ENCODE results near the gene ASB5. TPM values are rescaled to one million over a fixed set of nuclear protein-coding genes. Genes with fewer than 3 reads are reported as not detected.

The ASB5 gene
- total and polyA plus RNA-seq, 2 donors (not counting 1 experiment from before 2014, with no cell fraction given) = not detected

DNA sequence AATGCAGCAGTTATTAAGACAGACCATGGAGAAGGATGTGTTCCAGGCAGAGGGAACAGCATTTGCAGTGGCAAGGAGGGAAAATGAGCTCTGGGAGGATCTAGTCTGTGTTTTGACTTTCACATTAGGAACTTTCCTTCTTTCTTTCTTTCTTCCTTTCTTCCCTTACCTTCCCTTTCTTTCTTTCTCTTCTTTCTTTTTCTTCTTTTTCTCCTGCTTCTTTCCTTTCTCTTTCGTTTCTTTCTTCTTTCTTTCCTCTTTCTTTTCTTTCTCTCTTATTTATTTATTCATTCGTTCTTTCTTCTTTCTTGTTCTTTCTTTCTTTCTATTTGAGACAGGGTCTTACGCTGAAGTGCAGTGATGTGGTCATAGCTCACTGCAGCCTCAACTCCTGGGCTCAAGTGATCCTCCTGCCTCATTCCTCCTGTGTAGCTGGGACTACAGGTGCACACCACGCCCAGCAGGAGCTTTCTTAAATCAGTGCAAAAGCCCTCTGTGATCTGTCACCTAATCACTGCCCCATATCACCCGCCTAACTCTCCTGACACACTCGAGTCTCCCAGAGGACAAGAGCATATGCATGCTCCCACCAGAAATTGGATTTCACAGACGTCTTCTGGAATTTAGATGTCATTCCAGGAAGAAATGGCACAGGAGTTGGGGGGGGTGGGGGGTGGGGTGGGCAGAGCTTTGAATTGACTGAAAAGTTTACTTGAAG is 58.3 kb downstream of the ASB5 start:
- H3K4me1 Mint-ChIP-seq = no peaks in the 10 kb centered on the region
- no peaks in the 10 kb centered on the region for H4K20me1 ChIP-seq (ENCODE audit: control insufficient read depth, insufficient read depth, low read length, poor library complexity, severe bottlenecking)
- ATAC-seq (ENCODE audit: low read depth) (no peak), DNase-seq (no peak)
- H3K4me2 ChIP-seq (replicated peaks; ENCODE audit: low read depth, low read length, poor library complexity, severe bottlenecking) = no peak overlapping the region
- ChIA-PET CTCF (interaction anchor here (0.7 kb wide), 1 partner anchor 130 kb away, joined by 3 read pairs; no protein-coding TSS in a partner anchor), POLR2A (no interaction called here)
- no peaks in the 10 kb centered on the region for H3K4me1 ChIP-seq (ENCODE audit: control insufficient read depth in 2 of 2, insufficient read depth in 2 of 2, low read length in 2 of 2)
- no peak overlapping the region for H2AFZ ChIP-seq (ENCODE audit: insufficient read depth, low read depth, low read length, poor library complexity, severe bottlenecking)
- WGBS (ENCODE audit: insufficient coverage) = 92% methylated on average over 6 of the region's 7 CpGs
- peaks cover 0 to 9% (median 3%) of the 10 kb centered on the region in 4 experiments for H3K27me3 ChIP-seq (replicated peaks in 1 of 4; ENCODE audit: control extremely low read depth in 1 of 4, control insufficient read depth in 3 of 4, insufficient read depth in 4 of 4, low read length in 3 of 4)
- H3K79me2 ChIP-seq (ENCODE audit: control insufficient read depth, insufficient read depth, low read length) = no peaks in the 10 kb centered on the region
- no peak overlapping the region for H3K9ac ChIP-seq (ENCODE audit: low read length)
- no peak overlapping the region for H3K27ac Mint-ChIP-seq
- peaks cover 0 to 5% (median 0%) of the 10 kb centered on the region in 3 donors for H3K9me3 ChIP-seq (ENCODE audit: control extremely low read depth in 1 of 3, control insufficient read depth in 2 of 3, insufficient read depth in 1 of 3, low read length in 2 of 3)
- intact Hi-C loops (cut with micrococcal nuclease) = no loop called here
- H3K9me3 Mint-ChIP-seq (ENCODE audit: insufficient read depth) = peaks cover 7% of the 10 kb centered on the region
- H3K27ac ChIP-seq (ENCODE audit: low read length in 2 of 2) = no peak overlapping the region
- H3K27me3 Mint-ChIP-seq = peaks cover 19% of the 10 kb centered on the region
- H3K4me3 Mint-ChIP-seq = no peak overlapping the region
- H3K4me3 ChIP-seq (ENCODE audit: control extremely low read depth in 1 of 5, extremely low read depth in 1 of 5, insufficient read depth in 1 of 5, low read depth in 2 of 5, low read length in 4 of 5) = no peak overlapping the region
- H3K36me3 ChIP-seq (replicated peaks in 1 of 2; ENCODE audit: control extremely low read depth in 1 of 2, control insufficient read depth in 1 of 2, extremely low read depth in 1 of 2, insufficient read depth in 2 of 2, low read length in 1 of 2) = no peaks in the 10 kb centered on the region
- TF ChIP-seq, protein P1, sequence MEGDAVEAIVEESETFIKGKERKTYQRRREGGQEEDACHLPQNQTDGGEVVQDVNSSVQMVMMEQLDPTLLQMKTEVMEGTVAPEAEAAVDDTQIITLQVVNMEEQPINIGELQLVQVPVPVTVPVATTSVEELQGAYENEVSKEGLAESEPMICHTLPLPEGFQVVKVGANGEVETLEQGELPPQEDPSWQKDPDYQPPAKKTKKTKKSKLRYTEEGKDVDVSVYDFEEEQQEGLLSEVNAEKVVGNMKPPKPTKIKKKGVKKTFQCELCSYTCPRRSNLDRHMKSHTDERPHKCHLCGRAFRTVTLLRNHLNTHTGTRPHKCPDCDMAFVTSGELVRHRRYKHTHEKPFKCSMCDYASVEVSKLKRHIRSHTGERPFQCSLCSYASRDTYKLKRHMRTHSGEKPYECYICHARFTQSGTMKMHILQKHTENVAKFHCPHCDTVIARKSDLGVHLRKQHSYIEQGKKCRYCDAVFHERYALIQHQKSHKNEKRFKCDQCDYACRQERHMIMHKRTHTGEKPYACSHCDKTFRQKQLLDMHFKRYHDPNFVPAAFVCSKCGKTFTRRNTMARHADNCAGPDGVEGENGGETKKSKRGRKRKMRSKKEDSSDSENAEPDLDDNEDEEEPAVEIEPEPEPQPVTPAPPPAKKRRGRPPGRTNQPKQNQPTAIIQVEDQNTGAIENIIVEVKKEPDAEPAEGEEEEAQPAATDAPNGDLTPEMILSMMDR (IDR thresholded peaks at IDR 0.05) = no peak
- no peak for TF ChIP-seq EZH2 (IDR thresholded peaks at IDR 0.05; ENCODE audit: borderline replicate concordance, insufficient read depth, low read depth, low read length, poor library complexity, severe bottlenecking)

DNA sequence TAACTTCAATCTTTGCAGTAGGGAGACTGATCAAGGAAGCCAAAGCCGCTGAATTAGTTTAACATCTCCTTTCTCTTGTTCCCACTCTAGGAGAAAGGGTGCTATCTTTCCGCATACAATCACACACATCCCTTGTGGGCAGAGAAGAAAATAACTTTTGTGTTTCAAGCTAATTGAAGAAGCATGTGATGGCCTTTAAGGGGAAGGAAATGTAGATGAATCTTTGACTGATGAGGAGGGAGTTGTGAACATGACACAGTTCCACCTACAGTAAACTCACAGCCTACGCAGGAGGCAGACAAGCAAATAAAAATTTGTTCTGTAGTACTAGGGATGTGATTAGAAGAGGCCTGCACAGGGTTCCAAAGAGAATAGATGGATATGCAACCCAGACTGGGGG is 58.9 kb downstream of the ASB5 start:
- Histone ChIP-seq H3K9ac (ENCODE audit: low read length) (no peak overlapping the region), H3K79me2 (ENCODE audit: control insufficient read depth, insufficient read depth, low read length) (no peaks in the 10 kb centered on the region), H3K27me3 (replicated peaks in 1 of 4; ENCODE audit: control extremely low read depth in 1 of 4, control insufficient read depth in 3 of 4, insufficient read depth in 4 of 4, low read length in 3 of 4) (peaks cover 0 to 13% (median 6%) of the 10 kb centered on the region in 4 experiments), H3K36me3 (replicated peaks in 1 of 2; ENCODE audit: control extremely low read depth in 1 of 2, control insufficient read depth in 1 of 2, extremely low read depth in 1 of 2, insufficient read depth in 2 of 2, low read length in 1 of 2) (no peaks in the 10 kb centered on the region), H3K9me3 (ENCODE audit: control extremely low read depth in 1 of 3, control insufficient read depth in 2 of 3, insufficient read depth in 1 of 3, low read length in 2 of 3) (peaks cover 0 to 5% (median 0%) of the 10 kb centered on the region in 3 donors), H3K4me3 (ENCODE audit: control extremely low read depth in 1 of 5, extremely low read depth in 1 of 5, insufficient read depth in 1 of 5, low read depth in 2 of 5, low read length in 4 of 5) (no peak overlapping the region), H2AFZ (ENCODE audit: insufficient read depth, low read depth, low read length, poor library complexity, severe bottlenecking) (no peak overlapping the region), H4K20me1 (ENCODE audit: control insufficient read depth, insufficient read depth, low read length, poor library complexity, severe bottlenecking) (no peaks in the 10 kb centered on the region), H3K4me2 (replicated peaks; ENCODE audit: low read depth, low read length, poor library complexity, severe bottlenecking) (no peak overlapping the region), H3K27ac (ENCODE audit: low read length in 2 of 2) (no peak overlapping the region), H3K4me1 (ENCODE audit: control insufficient read depth in 2 of 2, insufficient read depth in 2 of 2, low read length in 2 of 2) (no peaks in the 10 kb centered on the region)
- no peak for ATAC-seq (ENCODE audit: low read depth)
- DNase-seq = no peak
- CTCF ChIA-PET = interaction anchor here (0.7 kb wide), 1 partner anchor 131 kb away, joined by 3 read pairs; no protein-coding TSS in a partner anchor
- peaks cover 25% of the 10 kb centered on the region for H3K27me3 Mint-ChIP-seq
- TF ChIP-seq, protein P1 (IDR thresholded peaks at IDR 0.05) = no peak
- no peak for TF ChIP-seq EZH2 (IDR thresholded peaks at IDR 0.05; ENCODE audit: borderline replicate concordance, insufficient read depth, low read depth, low read length, poor library complexity, severe bottlenecking)
- no peaks in the 10 kb centered on the region for H3K4me1 Mint-ChIP-seq
- POLR2A ChIA-PET = no interaction called here
- no peak overlapping the region for H3K27ac Mint-ChIP-seq
- H3K4me3 Mint-ChIP-seq = no peak overlapping the region
- WGBS (ENCODE audit: insufficient coverage) = no CpG with 5 or more reads among the region's 3 CpGs
- peaks cover 7% of the 10 kb centered on the region for H3K9me3 Mint-ChIP-seq (ENCODE audit: insufficient read depth)
- intact Hi-C loops (cut with micrococcal nuclease) = no loop called here
